Omental fat pad (tissue), 4 donors: ENCODE results near the gene NRAP. TPM values are rescaled to one million over a fixed set of nuclear protein-coding genes. Genes with fewer than 3 reads are reported as not detected.

Source experiments
- ATAC-seq: fragments of 150-250 bp; one replicate; pipeline ENCODE4 v1.9.1; 2016; ENCODE audit warnings: mild to moderate bottlenecking, moderate library complexity; ENCODE audit not compliant: low FRiP score
- DNase-seq: peaks from one replicate; pipeline ENCODE4 v3.0.0-alpha.2; 2019; ENCODE audit warnings: low spot score
- CTCF ChIP-seq, 3 donors: fragments of 450-650 bp; IDR thresholded peaks; one replicate each; pipeline ENCODE4 v1.5.1; 2016 to 2017; ENCODE audit warnings: antibody characterized with exemption in 3 of 3, mild to moderate bottlenecking in 3 of 3, moderate library complexity in 2 of 3
- total RNA-seq, 4 donors: library from RNA; depleted of rRNA; stranded (reverse); fragments of >200 nt; gene quantifications; one replicate each; pipeline ENCODE4 v1.1.0, GENCODE V29; 2016

NRAP gene
- total RNA-seq, 4 donors from 2014 or later: not detected

GRCh38 chr10:113693348-113693747 lies 29.5 kb upstream of the NRAP start:
- no peak for TF ChIP-seq CTCF (IDR thresholded peaks at IDR 0.05)
- DNase-seq (no peak), ATAC-seq (no peak)

DNA sequence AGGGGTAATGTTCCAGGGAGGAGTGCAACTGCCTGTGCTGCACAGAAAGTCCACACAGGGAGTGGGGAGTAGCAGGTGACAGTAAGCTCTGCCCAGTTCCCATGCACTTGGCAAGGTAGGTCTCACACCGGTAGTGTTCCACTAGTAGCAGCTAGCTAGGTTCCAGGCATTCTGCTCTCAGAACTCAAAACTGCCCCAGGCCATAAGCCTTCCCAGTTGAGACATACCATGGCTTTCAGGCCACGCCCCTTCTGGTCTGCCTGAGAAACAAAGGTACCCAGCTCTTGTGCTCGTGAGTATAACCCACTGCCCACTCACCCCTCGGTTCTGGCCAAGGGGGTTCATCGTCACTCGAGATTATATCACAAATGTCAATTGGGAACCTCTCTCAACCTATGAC lies 28.4 kb upstream of the NRAP start:
- DNase-seq: no peak
- ATAC-seq: no peak
- TF ChIP-seq CTCF (IDR thresholded peaks at IDR 0.05): no peak

DNA sequence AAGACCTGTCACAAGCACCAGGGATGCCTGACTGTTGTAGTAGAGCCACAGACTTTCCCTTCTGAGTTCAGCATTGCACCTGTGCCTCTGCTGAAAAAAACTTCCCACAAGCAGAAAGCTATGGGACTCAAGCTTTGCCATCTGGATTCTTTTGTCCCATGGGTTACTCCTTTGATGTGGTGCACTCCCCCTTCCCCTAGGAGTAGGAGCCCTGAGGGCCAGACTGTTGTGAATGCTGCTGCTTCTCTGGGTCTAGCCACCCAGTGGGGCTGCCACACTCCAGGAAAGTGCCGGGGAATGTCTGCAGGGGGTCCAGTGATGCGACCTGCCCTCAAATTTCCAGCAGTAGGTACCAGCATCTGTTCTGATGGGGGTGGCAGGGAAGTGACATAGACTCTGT lies 27.5 kb upstream of the NRAP start:
- no peak for ATAC-seq
- no peak for TF ChIP-seq CTCF (IDR thresholded peaks at IDR 0.05)
- no peak for DNase-seq

GRCh38 chr10:113690749-113691148 lies 26.9 kb upstream of the NRAP start:
- TF ChIP-seq CTCF (IDR thresholded peaks at IDR 0.05): no peak
- DNase-seq (no peak), ATAC-seq (no peak)

DNA sequence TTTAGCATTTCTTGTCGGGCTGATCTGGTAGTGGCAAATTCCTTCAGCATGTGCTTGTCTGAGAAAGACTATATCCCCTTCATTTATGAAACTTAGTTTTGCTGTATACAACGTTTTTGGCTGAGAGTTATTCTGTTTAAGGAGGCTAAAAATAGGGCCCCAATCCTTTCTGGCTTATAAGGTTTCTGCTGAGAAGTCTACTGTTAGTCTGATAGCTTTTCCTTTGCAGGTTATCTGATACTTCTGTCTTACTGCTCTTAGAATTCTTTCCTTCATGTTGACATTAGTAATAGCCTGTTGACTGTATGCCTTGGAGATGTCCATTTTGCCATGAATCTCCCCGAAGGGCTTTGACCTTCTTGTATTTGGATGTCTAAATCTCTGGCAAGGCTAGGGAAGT lies 25.7 kb upstream of the NRAP start:
- DNase-seq: no peak
- no peak for TF ChIP-seq CTCF (IDR thresholded peaks at IDR 0.05)
- no peak for ATAC-seq

DNA sequence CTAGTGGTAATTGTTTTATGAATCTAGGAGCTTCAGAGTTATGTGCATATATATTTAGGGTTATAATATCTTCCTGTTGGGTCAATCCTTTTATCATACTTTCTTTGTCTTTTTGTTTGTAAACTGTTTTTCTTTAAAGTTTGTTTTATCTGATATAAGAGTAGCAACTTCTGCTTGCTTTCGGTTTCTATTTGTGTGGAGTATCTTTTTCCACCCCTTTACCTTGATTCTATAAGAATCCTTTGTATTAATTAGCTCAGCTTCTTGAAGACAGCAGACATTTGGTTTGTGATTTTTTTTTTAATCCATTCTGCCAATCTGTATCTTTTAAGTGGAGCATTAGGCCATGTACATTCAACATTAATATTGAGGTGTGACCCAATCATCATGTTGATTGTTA lies 25.2 kb upstream of the NRAP start:
- ATAC-seq (no peak), DNase-seq (no peak)
- no peak for TF ChIP-seq CTCF (IDR thresholded peaks at IDR 0.05)

GRCh38 chr10:113687037-113687436 lies 23.2 kb upstream of the NRAP start:
- ATAC-seq: no peak
- TF ChIP-seq CTCF (IDR thresholded peaks at IDR 0.05): no peak
- DNase-seq: no peak
